ENCODE measurements around the gene MUS81. TPM values are rescaled to one million over a fixed set of nuclear protein-coding genes. Genes with fewer than 3 reads are reported as not detected.

The MUS81 gene
- total RNA-seq, 2 donors from 2014 or later, result 64.3 to 68.6 TPM

- Histone ChIP-seq H3K36me3 (peaks cover 12 to 15% of the 10 kb centered on the region in 2 donors), H3K27me3 (replicated peaks; ENCODE audit: insufficient read depth) (no peaks in the 10 kb centered on the region), H3K9me3 (no peaks in the 10 kb centered on the region), H3K4me1 (replicated peaks) (peaks cover 3% of the 10 kb centered on the region), H3K27ac (no peak overlapping the region), H3K4me3 (no peak overlapping the region)
- intact Hi-C loops (cut with DNase I), result no loop called here
- WGBS, result 84% methylated on average over 19 of the region's 19 CpGs
- DNase-seq (ENCODE audit: low spot score), result no peak
- TF ChIP-seq CTCF (IDR thresholded peaks at IDR 0.05) (no peak), POLR2A (IDR thresholded peaks at IDR 0.05) (no peak), POLR2AphosphoS5 (IDR thresholded peaks at IDR 0.05) (no peak)
Measured at GRCh38 chr11:65868076-65868667, 7.9 kb downstream of the MUS81 start.

GRCh38 chr11:65868907-65869306, 8.7 kb downstream of the MUS81 start:
- TF ChIP-seq POLR2AphosphoS5 (IDR thresholded peaks at IDR 0.05) (no peak), CTCF (IDR thresholded peaks at IDR 0.05) (no peak), POLR2A (IDR thresholded peaks at IDR 0.05) (no peak)
- Histone ChIP-seq H3K4me1 (replicated peaks) (peaks cover 3% of the 10 kb centered on the region), H3K4me3 (no peak overlapping the region), H3K27me3 (replicated peaks; ENCODE audit: insufficient read depth) (no peaks in the 10 kb centered on the region), H3K27ac (no peak overlapping the region), H3K9me3 (no peaks in the 10 kb centered on the region), H3K36me3 (peaks cover 9 to 10% of the 10 kb centered on the region in 2 donors)
- WGBS, result 78% methylated on average over 3 of the region's 3 CpGs
- intact Hi-C loops (cut with DNase I), result no loop called here
- DNase-seq (ENCODE audit: low spot score), result no peak

GRCh38 chr11:65869643-65870306, 9.5 kb downstream of the MUS81 start:
- peaks cover under 1 to 5% of the 10 kb centered on the region in 2 donors for H3K36me3 ChIP-seq
- DNase-seq (ENCODE audit: low spot score), result no peak
- no peaks in the 10 kb centered on the region for H3K27me3 ChIP-seq (replicated peaks; ENCODE audit: insufficient read depth)

GRCh38 chr11:65870307-65870658, 10.1 kb downstream of the MUS81 start:
- TF ChIP-seq POLR2AphosphoS5 (IDR thresholded peaks at IDR 0.05), result no peak
- TF ChIP-seq CTCF (IDR thresholded peaks at IDR 0.05), result no peak
- no peak for TF ChIP-seq POLR2A (IDR thresholded peaks at IDR 0.05)
- H3K36me3 ChIP-seq, result peaks cover 0 to 2% of the 10 kb centered on the region in 2 donors
- no peak overlapping the region for H3K27ac ChIP-seq
- H3K9me3 ChIP-seq, result no peaks in the 10 kb centered on the region
- DNase-seq (ENCODE audit: low spot score), result no peak
- no peaks in the 10 kb centered on the region for H3K27me3 ChIP-seq (replicated peaks; ENCODE audit: insufficient read depth)
- intact Hi-C loops (cut with DNase I), result no loop called here
- H3K4me1 ChIP-seq (replicated peaks), result peaks cover 3% of the 10 kb centered on the region
- H3K4me3 ChIP-seq, result no peak overlapping the region
- 83% methylated on average over 11 of the region's 11 CpGs for WGBS

More at GRCh38 chr11:65869643-65870306, 9.5 kb downstream of the MUS81 start:
- WGBS, result 85% methylated on average over 24 of the region's 24 CpGs
- no peak overlapping the region for H3K4me3 ChIP-seq
- H3K9me3 ChIP-seq, result no peaks in the 10 kb centered on the region
- intact Hi-C loops (cut with DNase I), result no loop called here
- peaks cover 3% of the 10 kb centered on the region for H3K4me1 ChIP-seq (replicated peaks)
- H3K27ac ChIP-seq, result no peak overlapping the region
- TF ChIP-seq POLR2AphosphoS5 (IDR thresholded peaks at IDR 0.05), result no peak

- Histone ChIP-seq H3K4me1 (replicated peaks) (peaks cover 3% of the 10 kb centered on the region), H3K27me3 (replicated peaks; ENCODE audit: insufficient read depth) (no peaks in the 10 kb centered on the region), H3K9me3 (no peaks in the 10 kb centered on the region), H3K4me3 (peak overlapping the region in 1 of 2 donors; percentile 52), H3K27ac (peak overlapping the region in 1 of 2 donors; percentile 87), H3K36me3 (no peaks in the 10 kb centered on the region)
- 73% methylated on average over 24 of the region's 24 CpGs for WGBS
- no peak for DNase-seq (ENCODE audit: low spot score)
- no peak for TF ChIP-seq CTCF (IDR thresholded peaks at IDR 0.05)
- intact Hi-C loops (cut with DNase I), result no loop called here
Measured at GRCh38 chr11:65870706-65871681, 10.8 kb downstream of the MUS81 start.
